Endometrial microvascular endothelial cells (primary cell): Measurements from ENCODE around the gene ZNF225. TPM values are rescaled to one million over a fixed set of nuclear protein-coding genes. Genes with fewer than 3 reads are reported as not detected.
"Not testable (repeated sequence)": the region's sequence is repeated elsewhere in the genome, so short reads cannot be mapped to it uniquely, and the experiment has no call there.

Experiments
- in situ Hi-C: cut with HindIII; loops from 2 replicates; pipeline ENCODE4 v1.10.0; 2017; ENCODE audit warnings: low sequenced_read_pairs, low pct_unique_long_range_greater_than_20kb; ENCODE audit errors: inconsistent ontology term
- total RNA-seq: library from RNA; depleted of rRNA; stranded (reverse); fragments of >200 nt; gene quantifications from one replicate; pipeline ENCODE4 v1.2.3, GENCODE V29; 2015; ENCODE audit errors: inconsistent ontology term

The ZNF225 gene
- 1.6 TPM for total RNA-seq

GRCh38 chr19:44113138-44113783 lies at the start of gene ZNF225:
TSS of gene ZNF225 (plus strand) at chr19:44113399. CDS start at chr19:44115828, 2,429 bp downstream.
- in situ Hi-C loops: no loop called here

- in situ Hi-C loops: no loop called here
Observed at GRCh38 chr19:44066305-44066704, 46.9 kb upstream of the ZNF225 start.

- in situ Hi-C loops: no loop called here
Observed at GRCh38 chr19:44069415-44069814, 43.8 kb upstream of the ZNF225 start.

- in situ Hi-C loops: no loop called here
Observed at GRCh38 chr19:44071824-44072542, 41.2 kb upstream of the ZNF225 start, which contains the start of gene ZNF284. TSS of gene ZNF284 (plus strand) at chr19:44072159. CDS start at chr19:44076390, 4,231 bp downstream.

GRCh38 chr19:44072543-44073401 lies 40.4 kb upstream of the ZNF225 start:
- in situ Hi-C loops: no loop called here

GRCh38 chr19:44076325-44076724 lies 36.9 kb upstream of the ZNF225 start:
- in situ Hi-C loops: no loop called here

GRCh38 chr19:44092108-44092507 lies 21.1 kb upstream of the ZNF225 start:
- in situ Hi-C loops: no loop called here

GRCh38 chr19:44093931-44094765 lies 19.1 kb upstream of the ZNF225 start, which contains the start of gene ZNF224:
TSS of gene ZNF224 (plus strand) at chr19:44094361. CDS start at chr19:44097874, 3,513 bp downstream.
- in situ Hi-C loops: no loop called here

- in situ Hi-C loops: no loop called here
Observed at GRCh38 chr19:44107751-44108150, 5.4 kb upstream of the ZNF225 start.

- in situ Hi-C loops: no loop called here
Observed at GRCh38 chr19:44109458-44109857, 3.7 kb upstream of the ZNF225 start.

- in situ Hi-C loops: no loop called here
Observed at GRCh38 chr19:44111910-44112463, 1.2 kb upstream of the ZNF225 start.

GRCh38 chr19:44112802-44113137 lies 429 bp upstream of the ZNF225 start:
- in situ Hi-C loops: no loop called here

- in situ Hi-C loops: no loop called here
Observed at GRCh38 chr19:44113784-44114390, 688 bp downstream of the ZNF225 start.

GRCh38 chr19:44121162-44121561 lies 8.0 kb downstream of the ZNF225 start:
- in situ Hi-C loops: not testable (repeated sequence)

GRCh38 chr19:44131955-44132354 lies 18.8 kb downstream of the ZNF225 start:
- in situ Hi-C loops: no loop called here

GRCh38 chr19:44141191-44142058 lies 28.2 kb downstream of the ZNF225 start, which contains the start of gene ZNF234:
TSS of gene ZNF234 (plus strand) at chr19:44141554. CDS start at chr19:44144633, 3,079 bp downstream.
- in situ Hi-C loops: no loop called here

- in situ Hi-C loops: no loop called here
Observed at GRCh38 chr19:44142059-44142433, 28.8 kb downstream of the ZNF225 start.
